ENCODE results near the gene CD300LF. TPM values are rescaled to one million over a fixed set of nuclear protein-coding genes. Genes with fewer than 3 reads are reported as not detected.

The CD300LF gene
- total RNA-seq, 1 donor from 2014 or later = not detected

DNA sequence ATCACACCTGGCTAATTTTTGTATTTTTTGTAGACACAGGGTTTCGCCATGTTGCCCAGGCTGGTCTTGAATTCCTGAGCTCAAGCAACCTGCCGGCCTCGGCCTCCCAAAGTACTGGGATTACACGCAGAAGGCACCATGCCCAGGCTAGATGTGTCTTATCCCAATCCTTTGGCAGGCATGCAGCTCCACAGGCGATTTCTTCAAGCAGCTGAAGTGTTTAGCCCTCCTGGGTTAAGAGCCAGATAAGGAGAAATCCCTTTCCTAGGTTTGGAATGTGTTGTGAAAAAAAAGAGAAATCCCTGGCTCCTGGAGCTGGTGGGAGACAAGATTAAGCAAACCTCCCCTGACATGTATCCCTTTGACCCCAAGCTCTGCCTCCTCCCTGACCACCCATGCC lies 33.7 kb upstream of the CD300LF start:
- TF ChIP-seq, protein P1, sequence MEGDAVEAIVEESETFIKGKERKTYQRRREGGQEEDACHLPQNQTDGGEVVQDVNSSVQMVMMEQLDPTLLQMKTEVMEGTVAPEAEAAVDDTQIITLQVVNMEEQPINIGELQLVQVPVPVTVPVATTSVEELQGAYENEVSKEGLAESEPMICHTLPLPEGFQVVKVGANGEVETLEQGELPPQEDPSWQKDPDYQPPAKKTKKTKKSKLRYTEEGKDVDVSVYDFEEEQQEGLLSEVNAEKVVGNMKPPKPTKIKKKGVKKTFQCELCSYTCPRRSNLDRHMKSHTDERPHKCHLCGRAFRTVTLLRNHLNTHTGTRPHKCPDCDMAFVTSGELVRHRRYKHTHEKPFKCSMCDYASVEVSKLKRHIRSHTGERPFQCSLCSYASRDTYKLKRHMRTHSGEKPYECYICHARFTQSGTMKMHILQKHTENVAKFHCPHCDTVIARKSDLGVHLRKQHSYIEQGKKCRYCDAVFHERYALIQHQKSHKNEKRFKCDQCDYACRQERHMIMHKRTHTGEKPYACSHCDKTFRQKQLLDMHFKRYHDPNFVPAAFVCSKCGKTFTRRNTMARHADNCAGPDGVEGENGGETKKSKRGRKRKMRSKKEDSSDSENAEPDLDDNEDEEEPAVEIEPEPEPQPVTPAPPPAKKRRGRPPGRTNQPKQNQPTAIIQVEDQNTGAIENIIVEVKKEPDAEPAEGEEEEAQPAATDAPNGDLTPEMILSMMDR (conservative IDR thresholded peaks at IDR 0.05) = no peak
- Mint-ChIP-seq H3K27ac (ENCODE audit: unreplicated experiment) (peak overlapping the region; percentile 95), H3K27me3 (ENCODE audit: low read depth) (peaks cover 9% of the 10 kb centered on the region)

DNA sequence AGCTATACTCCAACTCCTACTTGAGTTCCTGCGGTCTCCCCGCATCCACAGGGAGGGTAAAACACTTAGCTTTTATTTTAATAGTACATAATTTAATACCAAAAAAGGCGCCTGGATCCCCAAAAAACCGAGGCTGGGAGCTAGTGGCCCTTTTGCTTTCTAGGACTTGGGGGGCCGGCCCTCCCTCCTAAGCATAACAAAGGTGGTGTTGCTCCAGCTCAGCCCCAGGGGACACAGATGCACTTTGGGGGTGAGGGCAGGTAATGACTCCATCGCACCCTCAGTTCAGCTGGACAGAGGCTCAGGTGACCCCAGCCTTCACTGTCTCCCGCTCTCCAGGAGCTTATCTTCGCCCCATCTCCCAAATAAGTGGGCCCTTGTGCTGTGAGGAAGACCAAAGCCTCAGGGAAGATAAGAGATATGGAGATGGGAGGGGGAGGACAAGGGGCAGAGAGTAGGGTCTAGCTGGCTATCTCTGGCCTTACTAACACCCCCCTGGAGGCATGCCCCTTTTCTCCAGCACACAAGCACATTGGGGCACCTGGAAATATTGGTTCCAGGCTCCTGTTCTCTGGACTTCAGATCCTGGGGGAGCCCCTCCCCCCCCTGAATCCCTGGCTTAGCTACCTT lies 32.9 kb upstream of the CD300LF start:
- TF ChIP-seq, protein P1 (conservative IDR thresholded peaks at IDR 0.05) = no peak
- Mint-ChIP-seq H3K4me1 (peaks cover 49% of the 10 kb centered on the region), H3K9me3 (no peaks in the 10 kb centered on the region), H3K27ac (ENCODE audit: unreplicated experiment) (no peak overlapping the region), H3K4me3 (peak overlapping the region; percentile 27), H3K36me3 (ENCODE audit: low read depth) (no peaks in the 10 kb centered on the region), H3K27me3 (ENCODE audit: low read depth) (peaks cover 11% of the 10 kb centered on the region)
- no peak for DNase-seq (ENCODE audit: low read depth, low spot score)

More for the DNA sequence above, 33.7 kb upstream of the CD300LF start:
- Mint-ChIP-seq H3K4me1 (peaks cover 56% of the 10 kb centered on the region), H3K4me3 (peak overlapping the region; percentile 86), H3K36me3 (ENCODE audit: low read depth) (no peaks in the 10 kb centered on the region), H3K9me3 (no peaks in the 10 kb centered on the region)
- no peak for DNase-seq (ENCODE audit: low read depth, low spot score)

DNA sequence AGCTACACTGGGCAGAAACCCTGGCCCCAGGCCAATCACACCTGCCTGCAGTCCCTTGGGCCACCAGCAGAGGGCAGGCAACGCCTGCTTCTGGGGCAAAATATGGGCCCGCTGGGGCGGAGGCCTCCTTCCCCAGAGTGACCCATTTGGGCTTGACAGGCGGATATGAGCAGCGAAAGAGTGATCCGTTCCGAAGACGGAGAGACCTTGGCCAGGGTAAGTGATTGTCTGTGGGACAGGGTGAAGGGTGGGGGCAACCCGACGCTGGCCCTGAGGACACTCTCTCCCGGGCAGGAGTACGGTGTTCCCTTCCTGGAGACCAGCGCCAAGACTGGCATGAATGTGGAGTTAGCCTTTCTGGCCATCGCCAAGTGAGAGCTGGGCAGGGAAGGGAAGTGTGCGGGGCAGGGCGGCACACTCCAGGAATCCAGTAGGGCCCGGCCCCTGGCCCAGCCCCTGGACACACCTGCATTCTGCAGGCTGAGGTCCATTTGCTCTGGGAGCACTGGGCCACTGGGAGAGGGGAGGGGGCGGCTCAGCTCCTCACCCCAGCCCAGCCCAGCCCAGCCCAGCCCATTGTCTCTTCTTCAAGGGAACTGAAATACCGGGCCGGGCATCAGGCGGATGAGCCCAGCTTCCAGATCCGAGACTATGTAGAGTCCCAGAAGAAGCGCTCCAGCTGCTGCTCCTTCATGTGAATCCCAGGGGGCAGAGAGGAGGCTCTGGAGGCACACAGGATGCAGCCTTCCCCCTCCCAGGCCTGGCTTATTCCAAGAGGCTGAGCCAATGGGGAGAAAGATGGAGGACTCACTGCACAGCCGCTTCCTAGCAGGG lies 32.2 kb upstream of the CD300LF start:
- Mint-ChIP-seq H3K9me3 (no peaks in the 10 kb centered on the region), H3K4me3 (peak overlapping the region; percentile 79), H3K27me3 (ENCODE audit: low read depth) (peaks cover 17% of the 10 kb centered on the region), H3K4me1 (peaks cover 43% of the 10 kb centered on the region), H3K36me3 (ENCODE audit: low read depth) (no peaks in the 10 kb centered on the region), H3K27ac (ENCODE audit: unreplicated experiment) (peak overlapping the region; percentile 31)
- DNase-seq (ENCODE audit: low read depth, low spot score) = peak; percentile 89
- TF ChIP-seq, protein P1 (conservative IDR thresholded peaks at IDR 0.05) = peak; percentile 99

DNA sequence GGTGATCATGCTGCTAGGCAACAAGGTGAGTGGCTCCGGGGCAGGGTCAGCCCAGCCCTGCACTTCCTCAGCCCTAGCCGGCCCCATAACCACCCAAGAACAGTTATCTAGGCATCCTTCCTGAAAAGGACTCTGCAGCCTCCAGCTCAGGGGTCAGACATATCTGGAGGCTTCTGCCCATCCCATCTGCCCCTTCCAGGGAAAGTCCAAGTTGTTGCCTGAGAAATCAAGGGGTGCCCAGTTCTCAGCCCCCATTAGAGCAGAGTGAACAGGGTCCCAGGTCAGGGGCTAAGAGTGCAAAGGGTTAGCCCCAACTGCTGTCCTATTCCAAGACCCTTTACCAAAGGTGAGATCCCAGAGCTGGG lies 31.6 kb upstream of the CD300LF start:
- no peak overlapping the region for H3K27ac Mint-ChIP-seq (ENCODE audit: unreplicated experiment)
- DNase-seq (ENCODE audit: low read depth, low spot score) = no peak
- H3K9me3 Mint-ChIP-seq = no peaks in the 10 kb centered on the region
- H3K27me3 Mint-ChIP-seq (ENCODE audit: low read depth) = peaks cover 21% of the 10 kb centered on the region
- H3K36me3 Mint-ChIP-seq (ENCODE audit: low read depth) = no peaks in the 10 kb centered on the region
- TF ChIP-seq, protein P1 (conservative IDR thresholded peaks at IDR 0.05) = no peak
- H3K4me1 Mint-ChIP-seq = peaks cover 38% of the 10 kb centered on the region
- H3K4me3 Mint-ChIP-seq = peak overlapping the region; percentile 79

DNA sequence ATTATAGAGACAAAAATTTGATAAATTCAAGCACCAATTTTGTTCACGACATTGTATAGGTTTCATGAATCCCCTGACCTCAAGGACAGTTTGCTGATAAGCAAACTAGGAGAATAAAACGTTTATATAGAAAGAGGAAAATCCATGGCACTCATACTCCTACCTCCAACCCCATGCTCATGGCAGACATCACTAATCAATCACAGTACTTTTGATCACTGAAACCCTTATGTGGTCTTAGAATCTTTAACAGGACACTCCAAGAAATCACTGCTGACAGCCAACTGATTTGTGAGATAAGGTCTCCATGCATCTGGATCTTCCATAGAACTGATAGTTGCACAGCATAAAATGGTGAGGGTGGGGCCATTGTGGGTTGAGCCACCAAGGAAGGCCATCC lies 31.0 kb upstream of the CD300LF start:
- no peak for DNase-seq (ENCODE audit: low read depth, low spot score)
- H3K4me3 Mint-ChIP-seq = peak overlapping the region; percentile 79
- no peaks in the 10 kb centered on the region for H3K9me3 Mint-ChIP-seq
- peaks cover 27% of the 10 kb centered on the region for H3K27me3 Mint-ChIP-seq (ENCODE audit: low read depth)
- no peak overlapping the region for H3K27ac Mint-ChIP-seq (ENCODE audit: unreplicated experiment)
- TF ChIP-seq, protein P1 (conservative IDR thresholded peaks at IDR 0.05) = no peak
- H3K4me1 Mint-ChIP-seq = peaks cover 40% of the 10 kb centered on the region
- no peaks in the 10 kb centered on the region for H3K36me3 Mint-ChIP-seq (ENCODE audit: low read depth)

Measured in neural crest cell (in vitro differentiated cells).